T-cell (primary cell): ENCODE measurements around the gene ERICH2. TPM values are rescaled to one million over a fixed set of nuclear protein-coding genes. Genes with fewer than 3 reads are reported as not detected.

Experiments
- ATAC-seq, 4 experiments: fragments of 200-7000 bp in 3 of 4; fragments of 150-1000 bp in 1 of 4; cut with Tn5 transposase; replicated peaks in 1 of 4; 1 replicate in 3 of 4; 2 replicates in 1 of 4; pipeline ENCODE4 v1.10.0; 2021; ENCODE audit warnings: moderate library complexity in 3 of 4, mild to moderate bottlenecking in 2 of 4, moderate number of reproducible peaks in 1 of 4
- CTCF ChIA-PET, 2 donors: fragments of 300-600 bp; sonication (Branson Sonifier 250); formaldehyde crosslinking; loops; one replicate each; lab custom pipeline; 2022; ENCODE audit warnings: antibody characterized with exemption in 2 of 2; lab: Charles Lee
- POLR2A ChIA-PET, 2 donors: fragments of 300-600 bp; sonication (Branson Sonifier 250); formaldehyde crosslinking; loops; one replicate each; lab custom pipeline; 2022; ENCODE audit warnings: antibody characterized with exemption in 2 of 2; lab: Charles Lee
- DNase-seq, 35 experiments: peaks; one replicate each; pipeline versions ENCODE4 v3.0.0 to v3.0.0-alpha.2; 2013 to 2023
- H3K27ac ChIP-seq: one replicate; pipeline ENCODE4 v1.5.1; 2013; ENCODE audit warnings: low read length
- H3K27me3 ChIP-seq, 2 experiments: replicated peaks in 1 of 2; 1 replicate in 1 of 2; 2 replicates in 1 of 2; pipeline versions ENCODE4 v1.6.1 to v1.7.0; 2013; ENCODE audit warnings: low read length in 1 of 2, mixed read lengths in 1 of 2; ENCODE audit not compliant: control insufficient read depth in 2 of 2, insufficient read depth in 2 of 2; ENCODE audit errors: extremely low read depth in 1 of 2
- H3K36me3 ChIP-seq, 2 donors: 1 replicate in 1 of 2; 2 replicates in 1 of 2; pipeline versions ENCODE4 v1.6.1 to v1.7.0; 2013; ENCODE audit warnings: low read length in 1 of 2; ENCODE audit not compliant: control insufficient read depth in 2 of 2, insufficient read depth in 1 of 2; ENCODE audit errors: extremely low read depth in 1 of 2
- H3K4me1 ChIP-seq, 2 experiments: 1 replicate in 1 of 2; 2 replicates in 1 of 2; pipeline versions ENCODE4 v1.6.1 to v1.7.0; 2013; ENCODE audit warnings: low read length in 2 of 2, mixed read lengths in 1 of 2; ENCODE audit not compliant: insufficient read depth in 2 of 2, control insufficient read depth in 1 of 2; ENCODE audit errors: extremely low read depth in 1 of 2
- H3K4me3 ChIP-seq, 2 donors: 1 replicate in 1 of 2; 2 replicates in 1 of 2; pipeline versions ENCODE4 v1.5.1 to v1.7.0; 2013; ENCODE audit warnings: mild to moderate bottlenecking in 2 of 2, low read length in 1 of 2, moderate library complexity in 1 of 2; ENCODE audit not compliant: control insufficient read depth in 1 of 2; ENCODE audit errors: extremely low read depth in 1 of 2
- H3K9me3 ChIP-seq: 2 replicates; pipeline ENCODE4 v1.7.0; 2013
- H3K27ac Mint-ChIP-seq, 2 donors: one replicate each; pipeline ENCODE4 v1.8.0; 2020 to 2021; ENCODE audit warnings: mild to moderate bottlenecking in 2 of 2, mixed read lengths in 2 of 2
- H3K27me3 Mint-ChIP-seq, 2 donors: one replicate each; pipeline ENCODE4 v1.8.0; 2021 to 2022; ENCODE audit warnings: mixed read lengths in 2 of 2
- H3K36me3 Mint-ChIP-seq: one replicate; pipeline ENCODE4 v1.8.0; 2021; ENCODE audit warnings: mixed read lengths
- H3K4me1 Mint-ChIP-seq, 3 donors: one replicate each; pipeline ENCODE4 v1.8.0; 2020 to 2022; ENCODE audit warnings: mixed read lengths in 3 of 3, mild to moderate bottlenecking in 1 of 3
- H3K4me3 Mint-ChIP-seq, 3 donors: one replicate each; pipeline ENCODE4 v1.8.0; 2020 to 2022; ENCODE audit warnings: mild to moderate bottlenecking in 3 of 3, mixed read lengths in 3 of 3, moderate library complexity in 3 of 3
- H3K9me3 Mint-ChIP-seq, 3 donors: one replicate each; pipeline ENCODE4 v1.8.0; 2020 to 2022; ENCODE audit warnings: mixed read lengths in 3 of 3
- WGBS: methylation state at CpG from one replicate; pipeline ENCODE4 v1.1.5; 2013; ENCODE audit warnings: missing lambda C conversion rate; ENCODE audit not compliant: insufficient coverage; 5-methylcytosine and 5-hydroxymethylcytosine counted together
- total RNA-seq, 35 experiments: library from RNA in 6 of 35; stranded (reverse) in 6 of 35; fragments of 120-200 nt in 1 of 35; gene quantifications; one replicate each; pipeline versions ENCODE4 v1.2.1 to v1.2.4 and lab custom pipeline; 2013 to 2026

Gene ERICH2
- total RNA-seq, 5 donors from 2014 or later (not counting 1 experiment from before 2014, with no cell fraction given): not detected

DNA sequence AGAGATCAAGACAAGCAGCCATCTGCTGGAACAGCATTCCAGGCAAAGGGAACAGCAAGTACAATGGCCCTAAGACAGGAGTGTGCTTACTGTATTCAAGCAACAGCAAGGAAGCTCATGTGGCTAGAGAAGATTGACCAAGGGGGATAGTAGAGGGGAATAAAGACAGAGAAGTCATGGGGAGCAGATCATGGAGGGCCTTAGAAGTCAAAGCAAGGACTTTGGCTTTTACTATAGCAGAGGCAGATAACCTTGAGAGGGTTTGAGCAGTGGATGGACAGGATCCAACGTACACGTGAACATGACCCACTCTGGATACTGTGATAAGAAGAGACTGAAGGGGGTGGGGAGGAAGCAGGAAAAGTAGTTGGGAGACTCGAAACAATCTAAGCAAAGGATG is 28.2 kb upstream of the ERICH2 start:
- POLR2A ChIA-PET: interaction anchor here in 1 of 2 donors (0.6 kb wide), 1 partner anchor 63 kb away, joined by 3 read pairs; no protein-coding TSS in a partner anchor
- no peak overlapping the region for H3K27ac Mint-ChIP-seq
- Histone ChIP-seq H3K36me3 (no peaks in the 10 kb centered on the region), H3K27me3 (peaks cover 0 to 25% of the 10 kb centered on the region in 2 experiments), H3K9me3 (no peaks in the 10 kb centered on the region), H3K27ac (no peak overlapping the region), H3K4me3 (no peak overlapping the region), H3K4me1 (no peaks in the 10 kb centered on the region)
- DNase-seq: no peak
- no peak for ATAC-seq
- H3K4me1 Mint-ChIP-seq: no peaks in the 10 kb centered on the region
- CTCF ChIA-PET: no interaction called here
- no peak overlapping the region for H3K4me3 Mint-ChIP-seq
- WGBS: 78% methylated on average over 3 of the region's 3 CpGs
- H3K36me3 Mint-ChIP-seq: no peaks in the 10 kb centered on the region
- peaks cover 0 to 6% (median 0%) of the 10 kb centered on the region in 3 donors for H3K9me3 Mint-ChIP-seq
- peaks cover 22 to 26% of the 10 kb centered on the region in 2 donors for H3K27me3 Mint-ChIP-seq

DNA sequence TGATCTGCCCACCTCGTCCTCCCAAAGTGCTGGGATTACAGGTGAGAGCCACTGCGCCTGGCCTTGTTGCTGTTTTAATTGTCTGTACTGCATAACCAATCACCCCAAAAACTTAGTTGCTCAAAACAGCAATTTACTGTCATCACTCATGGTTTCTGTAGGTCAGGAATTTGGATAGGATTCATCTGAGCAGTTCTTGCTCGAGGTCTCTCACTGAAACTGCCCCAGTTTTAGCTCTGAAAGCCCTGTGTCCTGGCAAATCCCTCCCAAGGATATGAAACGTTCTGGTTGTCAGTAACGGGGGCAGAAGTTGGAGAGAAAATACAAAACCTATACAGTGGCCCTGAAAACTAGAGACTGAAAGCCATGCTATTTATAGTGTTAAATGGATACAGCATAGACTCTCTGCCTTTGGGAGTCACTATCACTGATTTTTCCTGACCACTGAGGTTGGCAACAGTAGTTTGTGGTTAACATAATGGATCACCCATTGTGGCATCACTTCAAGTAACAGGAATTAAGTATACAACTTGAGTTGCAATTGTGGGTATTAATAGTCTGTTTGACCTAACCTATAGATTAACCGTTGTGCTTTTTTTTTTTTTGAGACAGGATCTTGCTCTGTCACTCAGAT is 27.2 kb upstream of the ERICH2 start:
- no peaks in the 10 kb centered on the region for H3K4me1 ChIP-seq

DNA sequence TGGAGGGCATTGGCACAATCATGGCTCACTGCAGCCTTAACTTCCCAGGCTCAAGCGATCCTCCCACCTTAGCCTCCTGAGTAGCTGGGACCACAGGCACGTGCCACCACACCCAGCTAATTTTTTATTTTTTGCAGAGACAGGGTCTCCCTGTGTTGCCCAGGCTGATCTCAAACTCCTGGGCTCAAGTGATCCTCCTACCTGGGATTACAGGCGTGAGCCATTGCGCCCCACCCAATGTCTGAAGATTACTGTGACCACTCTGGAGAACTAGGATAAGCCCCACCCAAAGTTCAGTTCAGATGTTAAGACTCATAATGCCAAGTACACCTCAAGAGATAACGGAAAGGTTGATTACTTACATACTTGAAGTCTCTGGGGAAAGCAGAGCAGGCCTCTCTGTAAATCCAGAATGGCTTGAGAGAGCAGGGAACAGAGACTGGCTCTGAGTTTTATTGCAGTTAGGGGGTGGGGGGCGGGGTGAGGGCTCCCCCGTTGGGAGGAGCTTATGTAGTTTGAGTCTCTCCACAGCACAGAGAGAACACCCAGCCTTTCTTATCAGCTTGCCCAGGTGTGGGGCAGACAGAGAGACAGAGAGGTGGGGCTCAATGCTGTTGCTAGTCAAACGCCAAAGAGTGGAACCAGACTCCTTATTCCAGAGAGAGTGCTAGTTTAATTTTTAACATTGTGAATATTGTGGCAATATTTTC is 26.5 kb upstream of the ERICH2 start:
- Histone ChIP-seq H3K27ac (no peak overlapping the region), H3K9me3 (no peaks in the 10 kb centered on the region), H3K27me3 (peaks cover 0 to 18% of the 10 kb centered on the region in 2 experiments), H3K4me1 (no peaks in the 10 kb centered on the region), H3K36me3 (no peaks in the 10 kb centered on the region), H3K4me3 (no peak overlapping the region)
- Mint-ChIP-seq H3K4me3 (no peak overlapping the region), H3K36me3 (no peaks in the 10 kb centered on the region), H3K27ac (no peak overlapping the region), H3K27me3 (peaks cover 31 to 36% of the 10 kb centered on the region in 2 donors), H3K9me3 (no peaks in the 10 kb centered on the region), H3K4me1 (no peaks in the 10 kb centered on the region)
- no peak for ATAC-seq
- ChIA-PET CTCF (no interaction called here), POLR2A (no interaction called here)
- WGBS: 71% methylated on average over 6 of the region's 8 CpGs
- DNase-seq: no peak

More for the DNA sequence above, 27.2 kb upstream of the ERICH2 start:
- no peak overlapping the region for H3K27ac ChIP-seq
- ChIA-PET POLR2A (no interaction called here), CTCF (no interaction called here)
- Mint-ChIP-seq H3K27ac (no peak overlapping the region), H3K9me3 (no peaks in the 10 kb centered on the region), H3K36me3 (no peaks in the 10 kb centered on the region), H3K27me3 (peaks cover 29 to 34% of the 10 kb centered on the region in 2 donors), H3K4me3 (no peak overlapping the region), H3K4me1 (no peaks in the 10 kb centered on the region)
- H3K4me3 ChIP-seq: no peak overlapping the region
- WGBS: no CpG with 5 or more reads among the region's 6 CpGs
- H3K27me3 ChIP-seq: peaks cover 0 to 21% of the 10 kb centered on the region in 2 experiments
- no peaks in the 10 kb centered on the region for H3K36me3 ChIP-seq
- DNase-seq: no peak
- ATAC-seq: no peak
- no peaks in the 10 kb centered on the region for H3K9me3 ChIP-seq

DNA sequence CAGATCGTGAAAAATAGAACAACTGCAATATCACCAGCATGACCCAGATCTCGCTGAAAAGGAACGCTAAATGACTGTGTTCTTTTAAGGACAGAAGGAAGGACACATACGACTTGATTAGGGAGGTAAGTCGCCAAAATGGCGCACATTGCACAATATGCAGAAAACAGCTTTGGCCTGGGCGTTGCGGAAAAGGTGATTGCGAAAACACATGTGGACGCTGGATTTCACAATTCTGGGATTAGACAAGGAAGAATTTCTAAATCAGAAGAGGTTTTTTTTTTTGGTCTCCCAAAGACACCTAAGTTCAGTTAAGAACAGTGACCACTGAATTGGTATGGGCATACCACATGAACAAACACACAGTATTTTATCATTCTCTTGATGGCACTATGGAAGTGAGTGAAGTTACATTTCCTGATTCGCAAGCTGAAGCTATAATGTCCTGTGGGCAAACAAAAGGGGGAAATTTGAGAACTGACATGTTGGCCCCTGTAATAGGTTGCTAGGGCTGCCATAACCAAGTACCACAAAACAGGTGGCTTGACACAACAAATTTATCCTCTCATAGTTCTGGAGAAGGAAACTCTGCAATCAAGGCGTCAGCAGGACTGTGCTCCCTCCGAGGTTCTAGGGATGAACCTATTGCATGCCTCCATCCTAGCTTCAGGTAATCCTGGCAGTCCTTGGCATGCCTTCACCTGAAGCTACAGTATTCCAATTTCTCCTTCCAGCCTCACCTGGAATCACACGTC is 25.8 kb upstream of the ERICH2 start:
- ATAC-seq (no peak), DNase-seq (no peak)
- no peaks in the 10 kb centered on the region for H3K4me1 ChIP-seq
- no peaks in the 10 kb centered on the region for H3K36me3 ChIP-seq
- no peaks in the 10 kb centered on the region for H3K9me3 ChIP-seq
- H3K27me3 ChIP-seq: peaks cover 0 to 18% of the 10 kb centered on the region in 2 experiments
- Mint-ChIP-seq H3K36me3 (no peaks in the 10 kb centered on the region), H3K4me3 (no peak overlapping the region), H3K27me3 (peaks cover 32 to 37% of the 10 kb centered on the region in 2 donors), H3K4me1 (no peaks in the 10 kb centered on the region), H3K27ac (no peak overlapping the region), H3K9me3 (no peaks in the 10 kb centered on the region)
- no peak overlapping the region for H3K4me3 ChIP-seq
- no peak overlapping the region for H3K27ac ChIP-seq
- CTCF ChIA-PET: no interaction called here
- WGBS: 98% methylated on average over 6 of the region's 14 CpGs
- POLR2A ChIA-PET: no interaction called here

DNA sequence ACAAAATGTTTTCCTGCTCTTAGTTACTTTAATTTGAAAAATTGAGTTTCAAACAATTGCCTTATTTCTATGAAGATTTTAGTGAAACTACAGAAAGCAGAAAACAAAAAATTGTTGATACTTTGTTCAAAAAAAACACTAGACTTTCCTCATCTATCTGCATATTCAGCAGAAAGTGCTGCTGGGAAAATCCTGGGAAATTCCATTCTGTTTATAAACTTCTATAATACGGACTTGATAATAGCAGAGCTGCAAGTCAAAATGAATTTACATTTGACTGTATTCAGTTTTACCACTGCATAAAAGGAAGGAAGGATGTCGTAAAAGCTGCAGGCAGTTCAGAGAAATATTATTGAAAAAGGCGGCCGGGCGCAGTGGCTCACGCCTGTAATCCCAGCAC is 24.9 kb upstream of the ERICH2 start:
- CTCF ChIA-PET: no interaction called here
- POLR2A ChIA-PET: no interaction called here
- no peaks in the 10 kb centered on the region for H3K9me3 Mint-ChIP-seq

DNA sequence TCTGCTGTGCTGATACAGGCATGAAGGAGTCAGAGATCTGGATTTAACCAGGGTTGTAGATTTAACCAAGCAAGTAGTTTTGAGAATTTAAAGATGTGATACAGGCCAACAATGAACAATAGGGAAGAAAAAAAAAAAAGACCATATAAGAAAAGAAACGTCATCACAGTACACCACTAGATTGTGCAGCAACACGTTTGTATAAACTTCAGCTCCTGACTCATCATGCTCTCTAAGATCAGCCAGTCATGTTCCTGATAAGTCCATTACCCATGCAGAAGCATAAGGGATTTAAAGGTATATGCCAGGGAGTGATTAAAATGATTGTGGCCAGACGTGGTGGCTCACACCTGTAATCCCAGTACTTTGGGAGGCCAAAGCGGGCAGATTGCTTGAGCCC is 22.3 kb upstream of the ERICH2 start:
- H3K4me1 ChIP-seq: no peaks in the 10 kb centered on the region
- no peak overlapping the region for H3K27ac Mint-ChIP-seq
- H3K4me1 Mint-ChIP-seq: no peaks in the 10 kb centered on the region
- ChIA-PET CTCF (interaction anchor here in 1 of 2 donors (0.5 kb wide), 1 partner anchor 22 kb away, joined by 3 read pairs; no protein-coding TSS in a partner anchor), POLR2A (interaction anchor here in 1 of 2 donors (0.6 kb wide), 1 partner anchor 15 kb away, joined by 4 read pairs; no protein-coding TSS in a partner anchor)
- no peak for DNase-seq
- H3K4me3 Mint-ChIP-seq: no peak overlapping the region
- H3K36me3 Mint-ChIP-seq: no peaks in the 10 kb centered on the region
- no peak overlapping the region for H3K27ac ChIP-seq
- no peaks in the 10 kb centered on the region for H3K9me3 ChIP-seq
- no peaks in the 10 kb centered on the region for H3K9me3 Mint-ChIP-seq
- WGBS: no CpG with 5 or more reads among the region's 4 CpGs
- H3K4me3 ChIP-seq: no peak overlapping the region
- H3K27me3 Mint-ChIP-seq: peaks cover 44 to 49% of the 10 kb centered on the region in 2 donors
- no peak for ATAC-seq
- H3K36me3 ChIP-seq: no peaks in the 10 kb centered on the region
- peaks cover 0 to 9% of the 10 kb centered on the region in 2 experiments for H3K27me3 ChIP-seq

More for the DNA sequence above, 24.9 kb upstream of the ERICH2 start:
- H3K4me1 Mint-ChIP-seq: no peaks in the 10 kb centered on the region
- DNase-seq (no peak), ATAC-seq (no peak)
- no peak overlapping the region for H3K27ac ChIP-seq
- no peak overlapping the region for H3K4me3 ChIP-seq
- no peak overlapping the region for H3K4me3 Mint-ChIP-seq
- no peaks in the 10 kb centered on the region for H3K36me3 ChIP-seq
- peaks cover 0 to 15% of the 10 kb centered on the region in 2 experiments for H3K27me3 ChIP-seq
- WGBS: no CpG with 5 or more reads among the region's 6 CpGs
- H3K9me3 ChIP-seq: no peaks in the 10 kb centered on the region
- H3K27me3 Mint-ChIP-seq: peaks cover 36 to 40% of the 10 kb centered on the region in 2 donors
- no peaks in the 10 kb centered on the region for H3K4me1 ChIP-seq
- no peaks in the 10 kb centered on the region for H3K36me3 Mint-ChIP-seq
- no peak overlapping the region for H3K27ac Mint-ChIP-seq
